OCI-LY7 (cell line): ENCODE results near the gene ZC3H8. TPM values are rescaled to one million over a fixed set of nuclear protein-coding genes. Genes with fewer than 3 reads are reported as not detected.

Source experiments
- BruUV-seq: library from RNA; stranded (reverse); fragments of 400-500 nt; replicated peaks from 2 replicates; lab custom pipeline; 2021; lab: Mats Ljungman, UMichigan
- CTCF ChIA-PET: fragments of 300-600 bp; sonication (Branson Sonifier 250); formaldehyde crosslinking; loops from one replicate; lab custom pipeline; 2022; ENCODE audit warnings: antibody characterized with exemption; ENCODE audit not compliant: unreplicated experiment; lab: Charles Lee
- POLR2A ChIA-PET: fragments of 300-600 bp; sonication (Branson Sonifier 250); formaldehyde crosslinking; loops from one replicate; lab custom pipeline; 2022; ENCODE audit warnings: antibody characterized with exemption; lab: Charles Lee
- DNase-seq: peaks from one replicate; pipeline ENCODE4 v3.0.0-alpha.2; 2015; ENCODE audit warnings: low spot score
- H2AFZ ChIP-seq: fragments of 200-600 bp; sonication (generic), shearing (Covaris generic); 2 replicates; pipeline ENCODE4 v1.6.1; 2014; ENCODE audit warnings: mild to moderate bottlenecking, antibody characterized with exemption, low read length, moderate library complexity
- H3K27ac ChIP-seq: fragments of 200-600 bp; sonication (generic); 2 replicates; pipeline ENCODE4 v1.5.1; 2014; ENCODE audit warnings: mixed run types, low read depth, mild to moderate bottlenecking, moderate library complexity, low read length, inconsistent platforms; ENCODE audit not compliant: poor library complexity, severe bottlenecking
- H3K36me3 ChIP-seq: fragments of 200-600 bp; sonication (generic); 2 replicates; pipeline ENCODE4 v1.6.1; 2014; ENCODE audit warnings: mild to moderate bottlenecking, antibody characterized with exemption, low read length, moderate library complexity, mixed read lengths; ENCODE audit not compliant: insufficient read depth
- H3K4me1 ChIP-seq: fragments of 200-600 bp; sonication (generic); 2 replicates; pipeline ENCODE4 v1.5.1; 2014; ENCODE audit warnings: mild to moderate bottlenecking, low read length; ENCODE audit not compliant: insufficient read depth, poor library complexity, severe bottlenecking
- H3K4me2 ChIP-seq: fragments of 200-600 bp; sonication (generic); 2 replicates; pipeline ENCODE4 v1.6.1; 2014; ENCODE audit warnings: mild to moderate bottlenecking, low read length
- H3K4me3 ChIP-seq: fragments of 200-600 bp; sonication (generic); 2 replicates; pipeline ENCODE4 v1.5.1; 2014; ENCODE audit warnings: mild to moderate bottlenecking, low read depth, low read length; ENCODE audit not compliant: poor library complexity, severe bottlenecking
- H3K79me2 ChIP-seq: fragments of 200-600 bp; sonication (generic); 2 replicates; pipeline ENCODE4 v1.6.1; 2016; ENCODE audit warnings: low read depth, mild to moderate bottlenecking, low read length, moderate library complexity, mixed read lengths; ENCODE audit not compliant: insufficient read depth
- H3K9me2 ChIP-seq: fragments of 200-600 bp; sonication (generic); 2 replicates; pipeline ENCODE4 v1.6.1; 2016; ENCODE audit warnings: mild to moderate bottlenecking, low read length, mixed read lengths; ENCODE audit not compliant: insufficient read depth
- H3K9me3 ChIP-seq: fragments of 200-600 bp; sonication (generic); 2 replicates; pipeline ENCODE4 v1.6.1; 2014; ENCODE audit warnings: mild to moderate bottlenecking, mixed run types, low read length, mixed read lengths
- H4K20me1 ChIP-seq: fragments of 200-600 bp; sonication (generic); 2 replicates; pipeline ENCODE4 v1.6.1; 2014; ENCODE audit warnings: mild to moderate bottlenecking, antibody characterized with exemption, low read length, moderate library complexity, mixed read lengths; ENCODE audit not compliant: insufficient read depth
- EZH2phosphoT487 ChIP-seq: fragments of 200-600 bp; sonication (generic); IDR thresholded peaks from 2 replicates; pipeline ENCODE4 v1.6.1; 2018; ENCODE audit warnings: low read depth, borderline replicate concordance, mild to moderate bottlenecking, mixed run types, antibody characterized with exemption, low read length, moderate library complexity, mixed read lengths
- intact Hi-C: fragments of 100-400 bp; cut with micrococcal nuclease; formaldehyde crosslinking; loops from one replicate; pipeline ENCODE4 v1.10.0; 2022; ENCODE audit not compliant: unreplicated experiment
- total RNA-seq, 2 experiments: library from RNA; depleted of rRNA in 1 of 2; stranded (reverse); fragments of >200 nt in 1 of 2; shearing (Covaris generic) in 1 of 2; gene quantifications; 2 replicates each; pipeline ENCODE4 v1.2.3, GENCODE V29; 2014 to 2022
- TF ChIP-seq, protein P1 (sequence below): fragments of 200-600 bp; sonication (generic); conservative IDR thresholded peaks from 2 replicates; pipeline ENCODE4 v1.5.1; 2014; ENCODE audit warnings: mild to moderate bottlenecking, antibody characterized with exemption, low read length, moderate library complexity, mixed read lengths

The ZC3H8 gene
- total RNA-seq, 2 experiments from 2014 or later: 15.0 to 23.8 TPM

DNA sequence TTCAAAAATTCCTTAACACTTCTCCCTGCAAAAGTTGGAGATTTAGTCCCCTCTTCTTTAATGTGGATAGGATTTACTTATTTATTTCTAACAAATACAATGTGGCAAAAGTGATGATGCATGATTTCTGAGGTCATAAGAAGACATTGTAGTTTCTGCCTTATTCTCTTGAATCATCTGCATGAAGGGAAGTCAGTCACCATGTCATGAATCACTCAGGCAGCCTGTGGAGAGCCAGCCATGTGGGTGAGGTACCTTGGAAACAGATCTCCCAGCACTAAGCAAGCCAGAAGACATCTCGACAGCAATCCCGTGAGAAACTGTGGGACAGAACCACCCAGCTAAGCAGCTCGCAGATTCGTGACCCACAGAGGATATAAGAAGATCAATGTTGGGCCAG is 2.7 kb upstream of the ZC3H8 start:
- no peaks in the 10 kb centered on the region for H3K9me2 ChIP-seq
- intact Hi-C loops: loop anchor here (5.0 kb wide), 4 partner anchors 135 to 325 kb away; partner anchors contain the start of genes CHCHD5, TMEM87B and TTL
- H3K4me2 ChIP-seq: no peak overlapping the region
- peaks cover 16% of the 10 kb centered on the region for H3K79me2 ChIP-seq
- no peak overlapping the region for H3K27ac ChIP-seq
- H2AFZ ChIP-seq: no peak overlapping the region
- H3K4me3 ChIP-seq: no peak overlapping the region
- CTCF ChIA-PET: no interaction called here
- POLR2A ChIA-PET: no interaction called here
- H3K4me1 ChIP-seq: peaks cover 21% of the 10 kb centered on the region
- DNase-seq: no peak
- 0 out of 2 replicates have a peak, but pooled peaks cover 2% of the 10 kb centered on the region for H3K9me3 ChIP-seq
- no peak for TF ChIP-seq EZH2phosphoT487
- TF ChIP-seq, protein P1, sequence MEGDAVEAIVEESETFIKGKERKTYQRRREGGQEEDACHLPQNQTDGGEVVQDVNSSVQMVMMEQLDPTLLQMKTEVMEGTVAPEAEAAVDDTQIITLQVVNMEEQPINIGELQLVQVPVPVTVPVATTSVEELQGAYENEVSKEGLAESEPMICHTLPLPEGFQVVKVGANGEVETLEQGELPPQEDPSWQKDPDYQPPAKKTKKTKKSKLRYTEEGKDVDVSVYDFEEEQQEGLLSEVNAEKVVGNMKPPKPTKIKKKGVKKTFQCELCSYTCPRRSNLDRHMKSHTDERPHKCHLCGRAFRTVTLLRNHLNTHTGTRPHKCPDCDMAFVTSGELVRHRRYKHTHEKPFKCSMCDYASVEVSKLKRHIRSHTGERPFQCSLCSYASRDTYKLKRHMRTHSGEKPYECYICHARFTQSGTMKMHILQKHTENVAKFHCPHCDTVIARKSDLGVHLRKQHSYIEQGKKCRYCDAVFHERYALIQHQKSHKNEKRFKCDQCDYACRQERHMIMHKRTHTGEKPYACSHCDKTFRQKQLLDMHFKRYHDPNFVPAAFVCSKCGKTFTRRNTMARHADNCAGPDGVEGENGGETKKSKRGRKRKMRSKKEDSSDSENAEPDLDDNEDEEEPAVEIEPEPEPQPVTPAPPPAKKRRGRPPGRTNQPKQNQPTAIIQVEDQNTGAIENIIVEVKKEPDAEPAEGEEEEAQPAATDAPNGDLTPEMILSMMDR: no peak
- BruUV-seq: no TSS peak
- no peaks in the 10 kb centered on the region for H4K20me1 ChIP-seq
- H3K36me3 ChIP-seq: no peaks in the 10 kb centered on the region

DNA sequence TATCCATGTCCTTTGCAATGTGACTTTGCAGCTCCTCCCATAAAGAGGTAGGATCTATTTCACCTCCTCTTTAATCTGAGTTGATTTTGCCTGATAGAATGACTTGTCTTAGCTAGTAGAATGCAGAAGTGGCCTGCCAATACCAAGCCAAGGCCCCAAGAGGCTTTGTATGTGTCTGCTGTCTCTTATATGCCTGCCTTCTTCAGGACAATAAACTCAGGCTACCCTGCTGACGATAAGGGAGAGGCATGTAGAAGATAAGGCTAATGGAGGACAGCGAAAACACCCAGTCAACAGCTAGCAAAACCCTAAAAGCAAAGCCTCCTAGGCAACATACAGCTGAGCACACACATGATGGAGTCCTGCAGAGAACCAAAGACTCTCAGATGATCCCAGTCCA is 1.8 kb upstream of the ZC3H8 start:
- Histone ChIP-seq H3K36me3 (no peaks in the 10 kb centered on the region), H3K4me3 (no peak overlapping the region), H4K20me1 (no peaks in the 10 kb centered on the region), H2AFZ (no peak overlapping the region), H3K4me2 (no peak overlapping the region), H3K9me2 (no peaks in the 10 kb centered on the region), H3K9me3 (no peaks in the 10 kb centered on the region), H3K4me1 (peaks cover 21% of the 10 kb centered on the region), H3K79me2 (peaks cover 23% of the 10 kb centered on the region), H3K27ac (no peak overlapping the region)
- POLR2A ChIA-PET: interaction anchor here (1.2 to 2.0 kb wide), 2 partner anchors 9 to 18 kb away, joined by 3 to 4 read pairs; no protein-coding TSS in a partner anchor
- TF ChIP-seq, protein P1: no peak
- no peak for TF ChIP-seq EZH2phosphoT487
- intact Hi-C loops: loop anchor here (5.0 kb wide), 4 partner anchors 134 to 326 kb away; partner anchors contain the start of genes CHCHD5, TMEM87B and TTL
- no peak for DNase-seq
- no TSS peak for BruUV-seq
- CTCF ChIA-PET: no interaction called here

DNA sequence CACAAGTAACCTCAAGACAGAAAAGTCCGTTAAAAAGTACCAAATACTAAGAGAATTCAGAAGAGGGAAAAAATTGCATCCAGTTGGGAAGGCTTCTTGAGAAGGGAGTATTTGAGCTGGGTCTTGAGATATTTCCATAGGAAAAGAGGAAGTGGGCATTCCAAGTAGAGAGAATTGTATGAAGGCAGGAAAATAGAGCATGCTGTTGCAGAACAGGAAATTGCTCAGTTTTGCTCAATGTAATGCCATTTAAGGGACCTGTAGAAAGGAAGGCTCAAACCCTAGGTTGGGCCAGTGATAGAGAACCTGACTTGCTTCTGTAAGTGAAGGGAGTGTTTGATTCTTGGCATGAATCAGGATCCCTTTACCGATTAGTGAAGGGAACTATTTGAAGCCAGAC is 1.0 kb upstream of the ZC3H8 start:
- no peak overlapping the region for H3K27ac ChIP-seq
- H4K20me1 ChIP-seq: no peaks in the 10 kb centered on the region
- H3K36me3 ChIP-seq: peaks cover under 1% of the 10 kb centered on the region; the same call in 1 of the 2 replicates
- no peak for TF ChIP-seq EZH2phosphoT487
- TF ChIP-seq, protein P1: no peak
- peak overlapping the region; percentile 90; the same call in 1 of the 2 replicates for H2AFZ ChIP-seq
- BruUV-seq: no TSS peak
- DNase-seq: no peak
- peaks cover 28% of the 10 kb centered on the region for H3K79me2 ChIP-seq
- intact Hi-C loops: loop anchor here (5.0 kb wide), 4 partner anchors 134 to 326 kb away; partner anchors contain the start of genes CHCHD5, TMEM87B and TTL
- H3K4me2 ChIP-seq: 0 out of 2 replicates have a peak overlapping the region, but pooled peaks have one; percentile 99
- ChIA-PET POLR2A (interaction anchor here (1.2 to 2.0 kb wide), 4 partner anchors 9 to 51 kb away, joined by 3 to 4 read pairs (median 4); no protein-coding TSS in a partner anchor), CTCF (no interaction called here)
- H3K4me3 ChIP-seq: no peak overlapping the region
- H3K4me1 ChIP-seq: peaks cover 21% of the 10 kb centered on the region
- no peaks in the 10 kb centered on the region for H3K9me3 ChIP-seq
- H3K9me2 ChIP-seq: no peaks in the 10 kb centered on the region
